ES-I3 (cell line): ENCODE data around the gene IQCC.

Experiments
- H3K36me3 ChIP-seq: 2 replicates; pipeline ENCODE4 v1.6.1; 2013; ENCODE audit warnings: mild to moderate bottlenecking, low read length, control low read depth, moderate library complexity; ENCODE audit not compliant: insufficient read depth
- H3K4me1 ChIP-seq: 2 replicates; pipeline ENCODE4 v1.6.1; 2013; ENCODE audit warnings: mild to moderate bottlenecking, control low read depth, low read length; ENCODE audit not compliant: insufficient read depth
- H3K9ac ChIP-seq: 2 replicates; pipeline ENCODE4 v1.6.1; 2013; ENCODE audit warnings: low read depth, mild to moderate bottlenecking, low read length, moderate library complexity
- H3K9me3 ChIP-seq: 2 replicates; pipeline ENCODE4 v1.6.1; 2013; ENCODE audit warnings: mild to moderate bottlenecking, low read length, moderate library complexity; ENCODE audit not compliant: control insufficient read depth, insufficient read depth

Gene IQCC

DNA sequence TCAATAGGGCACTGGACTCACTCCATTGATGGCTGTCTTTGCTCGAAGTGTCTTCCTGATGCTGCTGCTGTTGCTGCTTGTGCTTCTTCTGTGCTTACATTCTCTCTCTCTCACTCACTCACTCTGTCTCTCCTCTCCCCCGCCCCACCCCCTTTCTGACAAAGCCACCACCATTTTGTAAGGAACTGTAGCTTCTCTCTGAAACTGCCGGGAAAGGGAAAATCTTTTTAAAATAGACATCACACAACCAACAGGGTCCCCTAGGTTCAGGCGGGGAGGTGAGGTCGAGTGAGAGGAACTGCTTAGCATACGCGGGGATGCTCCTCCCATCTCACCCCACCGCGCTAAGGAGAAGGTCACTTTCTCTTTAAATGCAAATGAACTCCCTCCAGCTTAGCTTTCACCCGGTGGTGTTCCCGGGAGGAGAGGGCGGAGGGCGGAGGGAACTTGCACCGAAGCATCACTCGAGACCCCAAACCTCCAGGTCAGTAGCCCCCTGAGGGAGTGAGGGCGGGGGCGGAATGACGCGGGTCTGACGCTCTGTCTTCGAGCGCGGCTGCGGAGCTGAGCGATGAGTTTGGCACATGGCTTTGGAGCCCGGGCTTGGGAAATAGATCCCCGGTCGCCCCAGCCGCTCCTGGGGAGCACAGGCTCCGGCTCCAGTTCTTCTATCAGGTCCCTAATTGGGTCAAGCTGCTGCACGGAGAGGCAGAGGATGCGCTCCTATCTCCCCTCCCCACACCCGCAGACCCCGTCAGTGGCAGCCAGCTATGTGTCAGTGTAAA, 5.1 kb upstream of the IQCC start, which contains the start of gene CCDC28B:
CCDC28B (plus strand) TSS at position 370 of the 785 bp plus-strand sequence. CDS start 1,341 bp downstream, outside the sequence.
- peak within 1 kb of the TSS; percentile 59 for H3K9ac ChIP-seq
- peaks cover 14% of the 10 kb centered on the region for H3K36me3 ChIP-seq
- no peaks in the 10 kb centered on the region for H3K9me3 ChIP-seq
- peaks cover 25% of the 10 kb centered on the region; the same call in 1 of the 2 replicates for H3K4me1 ChIP-seq

- H3K4me1 ChIP-seq, result peaks cover 25% of the 10 kb centered on the region; the same call in 1 of the 2 replicates
- H3K9me3 ChIP-seq, result no peaks in the 10 kb centered on the region
- H3K9ac ChIP-seq, result peak overlapping the region; percentile 59; the same call in 1 of the 2 replicates
- H3K36me3 ChIP-seq, result peaks cover 8% of the 10 kb centered on the region
These were observed 4.2 kb upstream of the IQCC start for GRCh38 chr1:32201011-32201855.

DNA sequence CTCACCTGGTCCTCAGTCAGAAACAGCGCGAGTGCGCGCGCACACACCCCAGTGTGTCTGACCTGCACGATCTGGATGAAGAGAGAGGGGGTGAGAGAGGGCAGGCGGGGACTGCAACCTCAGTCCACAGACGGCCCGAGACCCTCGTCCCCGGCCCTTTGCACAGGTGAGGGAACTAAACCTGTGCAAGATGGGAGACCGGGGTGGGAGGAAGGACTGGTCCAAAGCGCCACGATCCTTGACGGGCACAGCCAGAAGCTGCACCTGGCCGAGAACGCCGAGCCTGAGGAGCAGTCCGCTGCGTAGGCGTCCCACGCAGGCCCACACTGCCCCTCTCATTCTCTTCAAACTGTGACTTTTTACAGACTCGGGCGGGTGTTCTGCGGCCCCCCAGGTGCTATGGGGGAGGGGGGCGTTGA, 519 bp upstream of the IQCC start:
- H3K9me3 ChIP-seq, result no peaks in the 10 kb centered on the region
- peaks cover 7% of the 10 kb centered on the region; the same call in 1 of the 2 replicates for H3K4me1 ChIP-seq
- peak overlapping the region; percentile 88; the same call in 1 of the 2 replicates for H3K9ac ChIP-seq
- H3K36me3 ChIP-seq, result no peaks in the 10 kb centered on the region; the same call in 1 of the 2 replicates

DNA sequence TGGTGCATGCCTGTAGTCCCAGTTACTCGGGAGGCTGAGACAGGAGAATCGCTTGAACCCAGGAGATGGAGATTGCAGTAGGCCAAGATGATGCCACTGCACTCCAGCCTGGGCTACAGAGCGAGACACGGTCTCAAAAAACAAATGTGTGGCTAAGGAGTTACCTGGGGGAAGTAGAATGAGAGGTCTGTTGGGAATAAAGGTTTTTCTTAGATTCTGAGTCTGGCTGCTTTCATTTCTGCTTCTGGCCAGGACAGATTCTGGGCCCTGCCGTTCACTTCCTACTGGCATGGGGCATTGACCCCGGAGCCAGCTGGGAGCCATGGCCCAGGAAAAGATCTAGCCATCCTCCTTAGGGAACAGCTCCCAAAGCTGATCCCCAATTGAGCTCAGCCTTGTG, 3.0 kb downstream of the IQCC start:
- no peaks in the 10 kb centered on the region; the same call in 1 of the 2 replicates for H3K36me3 ChIP-seq
- H3K9ac ChIP-seq, result no peak overlapping the region
- H3K4me1 ChIP-seq, result no peaks in the 10 kb centered on the region
- H3K9me3 ChIP-seq, result no peaks in the 10 kb centered on the region

DNA sequence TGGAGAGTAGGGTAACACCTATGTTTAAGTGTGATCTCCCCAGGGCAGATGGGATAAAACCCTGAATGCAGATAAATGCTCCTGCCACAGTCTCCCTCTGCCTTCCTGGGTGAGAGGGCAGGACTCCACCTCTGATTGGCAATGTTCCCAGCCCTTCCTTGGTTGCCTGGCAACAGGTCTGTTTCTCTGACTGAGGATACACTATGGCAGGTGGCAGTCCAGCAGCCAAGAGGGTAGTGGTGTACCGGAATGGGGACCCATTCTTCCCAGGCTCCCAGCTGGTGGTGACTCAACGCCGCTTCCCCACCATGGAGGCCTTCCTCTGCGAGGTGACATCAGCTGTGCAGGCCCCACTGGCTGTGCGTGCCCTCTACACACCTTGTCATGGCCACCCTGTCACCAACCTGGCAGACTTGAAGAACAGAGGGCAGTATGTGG, 3.4 kb downstream of the IQCC start, which contains the start of gene DCDC2B:
DCDC2B (plus strand) TSS at position 199 of the 438 bp plus-strand sequence; CDS start at position 204, 5 bp downstream.
- Histone ChIP-seq H3K9ac (no peak within 1 kb of the TSS), H3K9me3 (no peaks in the 10 kb centered on the region), H3K36me3 (no peaks in the 10 kb centered on the region; the same call in 1 of the 2 replicates), H3K4me1 (no peaks in the 10 kb centered on the region)

DNA sequence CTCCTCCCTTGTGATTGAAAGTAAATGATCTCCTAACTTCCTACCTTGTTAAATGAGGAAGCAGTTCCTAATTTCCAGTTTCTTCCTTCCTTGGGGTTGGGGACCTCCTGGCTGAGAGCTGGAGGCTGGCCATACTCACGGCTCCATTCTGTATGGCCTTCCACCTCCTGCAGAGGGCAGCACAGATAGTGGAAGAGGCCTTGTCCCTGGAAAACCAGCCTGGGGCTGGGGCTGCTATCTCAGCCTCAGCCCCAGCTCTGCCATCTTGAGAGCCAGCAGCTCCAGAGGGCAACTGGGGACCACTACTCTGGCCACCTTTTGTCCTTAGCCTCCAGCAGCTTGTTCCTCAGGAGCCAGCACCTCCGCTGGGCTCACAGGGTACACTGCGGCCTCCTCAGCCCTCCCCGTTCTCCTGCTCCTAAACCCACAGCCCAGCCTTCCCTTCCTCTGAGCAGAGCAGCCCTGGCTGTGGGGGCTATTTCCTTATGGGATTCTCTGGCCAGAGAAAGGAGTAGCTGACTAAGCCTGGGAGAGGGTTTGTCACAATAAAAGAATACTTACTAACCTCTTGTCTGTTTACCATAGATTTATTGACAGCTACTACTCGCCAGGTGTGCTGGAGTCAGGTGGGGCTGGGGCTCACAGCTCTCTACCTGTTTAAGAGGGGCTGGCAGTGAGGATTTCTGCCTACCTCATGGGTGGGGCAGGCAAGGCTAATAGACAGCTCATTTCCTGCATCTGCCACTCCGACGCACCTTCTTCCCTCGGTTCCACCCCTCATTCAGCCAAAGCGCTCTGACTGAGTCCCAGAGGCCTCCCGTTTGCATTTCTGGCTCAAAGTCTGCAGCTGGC, 10.4 kb downstream of the IQCC start:
- H3K9ac ChIP-seq, result no peak overlapping the region

GRCh38 chr1:32216566-32216965, 11.1 kb downstream of the IQCC start:
- Histone ChIP-seq H3K9ac (no peak overlapping the region), H3K36me3 (peaks cover 11% of the 10 kb centered on the region; the same call in 1 of the 2 replicates), H3K4me1 (peaks cover 10% of the 10 kb centered on the region), H3K9me3 (no peaks in the 10 kb centered on the region)

More for the DNA sequence above, 10.4 kb downstream of the IQCC start:
- H3K4me1 ChIP-seq, result peaks cover 3% of the 10 kb centered on the region
- H3K36me3 ChIP-seq, result peaks cover 11% of the 10 kb centered on the region; the same call in 1 of the 2 replicates
- no peaks in the 10 kb centered on the region for H3K9me3 ChIP-seq

GRCh38 chr1:32219022-32219421, 13.6 kb downstream of the IQCC start:
- no peak overlapping the region for H3K9ac ChIP-seq
- peaks cover 14% of the 10 kb centered on the region; the same call in 1 of the 2 replicates for H3K36me3 ChIP-seq
- H3K9me3 ChIP-seq, result no peaks in the 10 kb centered on the region
- H3K4me1 ChIP-seq, result peaks cover 10% of the 10 kb centered on the region

DNA sequence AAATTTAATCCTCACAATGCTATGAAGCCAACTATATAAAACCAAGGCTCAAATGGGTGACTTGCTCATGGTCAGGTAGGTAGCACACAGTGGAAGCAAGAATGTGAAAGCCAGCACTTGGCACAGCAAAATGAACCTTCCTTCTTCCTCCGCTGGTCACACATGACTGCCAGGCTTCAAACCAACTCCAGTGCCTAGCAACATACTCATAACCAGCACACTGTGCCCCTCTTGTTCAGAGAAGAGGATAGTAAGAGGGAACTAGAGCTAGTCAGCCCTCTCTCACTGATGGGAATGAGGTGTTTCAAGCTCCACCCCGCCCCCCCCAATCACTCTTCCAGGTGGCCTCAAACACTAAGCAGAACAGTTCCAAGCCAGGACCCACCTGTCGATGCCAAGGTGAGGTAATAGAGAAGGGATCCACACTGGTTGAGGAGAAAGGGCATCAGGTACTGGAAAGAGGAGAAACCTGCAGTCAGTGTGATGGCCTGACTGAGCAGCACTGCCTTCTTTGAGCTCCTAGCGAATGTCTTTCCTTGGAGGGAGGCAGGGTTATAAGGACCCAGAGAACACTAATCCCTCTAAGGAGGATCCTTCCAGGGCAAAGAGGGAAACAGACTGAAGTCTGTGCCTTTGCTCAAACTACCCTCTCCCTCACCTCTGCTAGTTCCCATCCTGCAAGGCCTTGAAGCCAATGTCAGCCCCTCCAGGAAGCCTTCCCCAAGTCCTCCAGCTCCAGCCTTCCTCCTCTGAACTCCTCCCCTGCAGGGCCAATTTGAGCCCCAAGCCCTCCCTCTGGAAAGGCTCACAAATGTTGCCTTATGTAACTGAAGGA, 15.5 kb downstream of the IQCC start:
- Histone ChIP-seq H3K9me3 (no peaks in the 10 kb centered on the region), H3K9ac (peak overlapping the region; percentile 96), H3K36me3 (peaks cover 14% of the 10 kb centered on the region; the same call in 1 of the 2 replicates), H3K4me1 (peaks cover 10% of the 10 kb centered on the region)

DNA sequence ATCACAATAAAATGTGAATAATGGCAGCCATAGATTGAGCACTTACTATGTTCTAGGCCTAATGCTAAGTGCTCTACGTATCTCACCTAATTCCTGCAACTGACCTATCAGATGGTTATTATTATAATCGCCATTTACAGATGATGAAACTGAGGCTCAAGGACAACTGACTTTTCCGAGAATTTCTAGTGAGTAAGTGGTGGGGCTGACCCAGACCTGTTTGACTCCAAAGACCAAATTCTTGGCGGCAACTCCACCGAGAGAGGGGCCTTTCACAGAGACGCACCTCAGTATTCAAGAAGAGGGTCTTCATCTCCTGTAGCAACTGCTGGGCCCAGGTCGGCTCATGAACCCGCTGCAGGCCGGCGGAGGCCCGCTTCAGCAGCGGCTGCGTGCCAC, 16.1 kb downstream of the IQCC start:
- no peaks in the 10 kb centered on the region for H3K9me3 ChIP-seq
- H3K4me1 ChIP-seq, result peaks cover 10% of the 10 kb centered on the region
- H3K36me3 ChIP-seq, result peaks cover 15% of the 10 kb centered on the region; the same call in 1 of the 2 replicates
- H3K9ac ChIP-seq, result peak overlapping the region; percentile 96

DNA sequence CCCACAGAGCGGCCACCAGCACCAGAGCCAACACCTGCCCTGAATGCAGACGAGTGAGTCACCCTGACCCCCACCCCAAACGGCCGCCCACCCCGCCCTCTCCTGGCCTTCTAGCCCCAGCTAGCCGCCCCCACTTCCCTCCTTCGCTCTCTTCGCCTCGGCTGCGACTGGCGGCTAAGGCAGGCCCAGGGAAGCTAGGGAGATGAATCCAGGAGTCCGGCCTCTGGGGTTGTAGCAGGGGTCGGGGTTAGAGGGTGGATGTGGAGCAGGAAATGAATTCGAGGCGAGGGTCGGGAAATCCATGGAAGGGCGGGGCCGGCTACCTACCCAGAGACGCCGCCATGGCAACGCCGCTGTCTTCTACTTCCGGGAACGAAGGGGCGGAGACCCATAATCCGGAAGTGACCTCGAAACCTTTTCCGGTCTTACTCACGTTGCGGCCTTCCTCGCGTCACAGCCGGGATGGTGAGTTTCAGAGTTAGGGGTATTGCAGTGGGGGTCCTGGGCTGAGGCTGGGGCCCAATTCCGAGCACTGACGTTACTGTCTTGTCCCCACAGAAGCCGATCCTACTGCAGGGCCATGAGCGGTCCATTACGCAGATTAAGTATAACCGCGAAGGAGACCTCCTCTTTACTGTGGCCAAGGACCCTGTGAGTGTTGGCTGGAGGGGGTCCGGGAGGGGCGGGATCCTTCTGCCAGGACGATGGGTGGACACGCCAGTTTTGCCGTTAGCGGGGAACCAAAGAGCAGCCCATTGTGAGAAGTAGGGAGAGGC, 16.7 kb downstream of the IQCC start, which contains the start of the genes EIF3I and TMEM234:
EIF3I (plus strand) TSS at position 428 of the 776 bp plus-strand sequence; CDS start at position 463, 35 bp downstream.
TMEM234 (minus strand) TSS at position 374 of the 776 bp plus-strand sequence; CDS start at position 343, 31 bp downstream.
- peaks cover 15% of the 10 kb centered on the region; the same call in 1 of the 2 replicates for H3K36me3 ChIP-seq
- H3K4me1 ChIP-seq, result peaks cover 10% of the 10 kb centered on the region
- H3K9me3 ChIP-seq, result no peaks in the 10 kb centered on the region
- H3K9ac ChIP-seq, result peak within 1 kb of the TSS; percentile 96

- H3K4me1 ChIP-seq, result peaks cover 10% of the 10 kb centered on the region
- H3K36me3 ChIP-seq, result peaks cover 23% of the 10 kb centered on the region
- no peak overlapping the region for H3K9ac ChIP-seq
- no peaks in the 10 kb centered on the region for H3K9me3 ChIP-seq
These were observed 18.2 kb downstream of the IQCC start for GRCh38 chr1:32223683-32224082.
